ENCODE data around the gene NLRP9.
A peak's percentile ranks its signal among the peaks of the same experiment; 100 is the strongest.

- TF ChIP-seq, protein P1, sequence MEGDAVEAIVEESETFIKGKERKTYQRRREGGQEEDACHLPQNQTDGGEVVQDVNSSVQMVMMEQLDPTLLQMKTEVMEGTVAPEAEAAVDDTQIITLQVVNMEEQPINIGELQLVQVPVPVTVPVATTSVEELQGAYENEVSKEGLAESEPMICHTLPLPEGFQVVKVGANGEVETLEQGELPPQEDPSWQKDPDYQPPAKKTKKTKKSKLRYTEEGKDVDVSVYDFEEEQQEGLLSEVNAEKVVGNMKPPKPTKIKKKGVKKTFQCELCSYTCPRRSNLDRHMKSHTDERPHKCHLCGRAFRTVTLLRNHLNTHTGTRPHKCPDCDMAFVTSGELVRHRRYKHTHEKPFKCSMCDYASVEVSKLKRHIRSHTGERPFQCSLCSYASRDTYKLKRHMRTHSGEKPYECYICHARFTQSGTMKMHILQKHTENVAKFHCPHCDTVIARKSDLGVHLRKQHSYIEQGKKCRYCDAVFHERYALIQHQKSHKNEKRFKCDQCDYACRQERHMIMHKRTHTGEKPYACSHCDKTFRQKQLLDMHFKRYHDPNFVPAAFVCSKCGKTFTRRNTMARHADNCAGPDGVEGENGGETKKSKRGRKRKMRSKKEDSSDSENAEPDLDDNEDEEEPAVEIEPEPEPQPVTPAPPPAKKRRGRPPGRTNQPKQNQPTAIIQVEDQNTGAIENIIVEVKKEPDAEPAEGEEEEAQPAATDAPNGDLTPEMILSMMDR (IDR thresholded peaks at IDR 0.05) = peak in 3 of 5 experiments; percentile 12 to 24 (median 12)
- TF ChIP-seq POLR2A (IDR thresholded peaks at IDR 0.05) = no peak
- TF ChIP-seq EP300 (IDR thresholded peaks at IDR 0.05; ENCODE audit: low read depth) = no peak
These were observed 33.5 kb downstream of the NLRP9 start for GRCh38 chr19:55704494-55705245.

All from transverse colon (tissue), 3 donors.